Activated CD8-positive, alpha-beta memory T cell treated with anti-CD3 and anti-CD28 coated beads for 36 hours (primary cell): Measurements from ENCODE around the gene ATP11A. TPM values are rescaled to one million over a fixed set of nuclear protein-coding genes. Genes with fewer than 3 reads are reported as not detected.

Experiments
- CTCF ChIA-PET: fragments of 350-600 bp; sonication (Branson Sonifier 250); formaldehyde crosslinking; loops from one replicate; lab custom pipeline; 2021; ENCODE audit warnings: antibody characterized with exemption; lab: Charles Lee
- POLR2A ChIA-PET: fragments of 350-600 bp; sonication (Branson Sonifier 250); formaldehyde crosslinking; loops from one replicate; lab custom pipeline; 2021; ENCODE audit warnings: antibody characterized with exemption; lab: Charles Lee
- total RNA-seq, 2 experiments: library from RNA; stranded (reverse); gene quantifications; one replicate each; pipeline ENCODE4 v1.2.3, GENCODE V29; 2021

The ATP11A gene
- total RNA-seq, 2 experiments from 2014 or later = 35.9 to 40.1 TPM

DNA sequence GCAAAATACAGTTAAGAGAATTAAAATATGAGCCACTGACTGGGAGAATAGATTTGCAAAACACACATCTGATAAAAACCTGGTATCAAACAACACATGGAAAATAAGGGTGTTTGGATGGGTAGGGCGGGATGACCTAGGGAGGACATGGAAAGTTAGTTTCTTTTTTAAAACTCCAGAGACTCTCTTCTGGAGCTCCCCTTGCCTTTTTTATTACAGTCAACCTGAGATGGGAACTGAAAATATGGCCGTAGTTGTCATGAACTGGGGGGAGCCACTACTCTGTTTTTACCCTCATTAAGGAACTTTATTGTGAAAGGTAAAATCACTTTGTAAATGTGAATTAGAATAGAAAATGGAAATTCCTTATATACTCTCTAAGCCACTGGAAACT lies 113.0 kb downstream of the ATP11A start:
- ChIA-PET POLR2A (interaction anchor here (0.6 to 0.7 kb wide), 2 partner anchors 43 to 1002 kb away, joined by 4 to 6 read pairs; no protein-coding TSS in a partner anchor), CTCF (interaction anchor here (0.6 kb wide), 1 partner anchor 1698 kb away, joined by 7 read pairs; no protein-coding TSS in a partner anchor)

GRCh38 chr13:112803422-112803821 lies 113.6 kb downstream of the ATP11A start:
- ChIA-PET POLR2A (no interaction called here), CTCF (no interaction called here)

- POLR2A ChIA-PET = interaction anchor here (0.5 kb wide), 1 partner anchor 23 kb away, joined by 7 read pairs; no protein-coding TSS in a partner anchor
- CTCF ChIA-PET = no interaction called here
These were observed 114.5 kb downstream of the ATP11A start for GRCh38 chr13:112804374-112804773.

GRCh38 chr13:112806739-112807652 lies 117.2 kb downstream of the ATP11A start:
- POLR2A ChIA-PET = no interaction called here
- CTCF ChIA-PET = no interaction called here

DNA sequence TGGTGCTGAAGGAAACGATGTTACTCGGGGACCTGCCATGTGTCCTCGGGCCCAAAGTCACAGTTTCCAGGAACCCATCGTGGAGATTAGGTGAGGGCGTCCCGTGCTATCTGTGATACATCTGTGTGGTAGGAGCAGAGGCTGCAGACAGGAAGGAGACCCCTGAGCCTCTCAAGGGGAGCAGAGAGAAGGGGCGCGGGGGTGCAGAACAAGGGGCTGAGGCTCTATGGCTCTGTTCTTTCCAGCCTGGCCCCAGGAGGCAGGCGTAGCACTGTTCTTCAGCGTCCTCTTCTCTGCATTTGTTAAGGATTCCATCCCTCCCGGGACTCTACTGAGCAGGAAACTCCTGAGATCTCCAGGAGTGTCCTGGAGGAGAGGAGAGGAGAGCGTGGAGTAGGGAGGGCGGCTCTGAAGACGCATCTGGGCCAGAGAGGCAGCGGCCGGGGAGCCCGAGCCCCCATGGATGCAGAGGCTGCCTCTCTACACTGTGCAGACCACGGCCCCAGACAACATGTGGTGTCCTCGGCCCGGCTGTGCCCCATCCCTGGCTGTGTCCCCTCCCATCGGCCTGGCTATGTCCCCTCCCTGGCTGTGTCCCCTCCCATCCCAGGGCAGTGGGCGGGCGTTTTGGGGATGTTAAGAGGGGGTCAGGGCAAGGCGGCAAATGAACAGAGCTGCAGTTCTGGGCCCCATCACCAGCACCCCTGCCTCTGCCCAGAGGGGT lies 118.0 kb downstream of the ATP11A start:
- ChIA-PET CTCF (no interaction called here), POLR2A (no interaction called here)

DNA sequence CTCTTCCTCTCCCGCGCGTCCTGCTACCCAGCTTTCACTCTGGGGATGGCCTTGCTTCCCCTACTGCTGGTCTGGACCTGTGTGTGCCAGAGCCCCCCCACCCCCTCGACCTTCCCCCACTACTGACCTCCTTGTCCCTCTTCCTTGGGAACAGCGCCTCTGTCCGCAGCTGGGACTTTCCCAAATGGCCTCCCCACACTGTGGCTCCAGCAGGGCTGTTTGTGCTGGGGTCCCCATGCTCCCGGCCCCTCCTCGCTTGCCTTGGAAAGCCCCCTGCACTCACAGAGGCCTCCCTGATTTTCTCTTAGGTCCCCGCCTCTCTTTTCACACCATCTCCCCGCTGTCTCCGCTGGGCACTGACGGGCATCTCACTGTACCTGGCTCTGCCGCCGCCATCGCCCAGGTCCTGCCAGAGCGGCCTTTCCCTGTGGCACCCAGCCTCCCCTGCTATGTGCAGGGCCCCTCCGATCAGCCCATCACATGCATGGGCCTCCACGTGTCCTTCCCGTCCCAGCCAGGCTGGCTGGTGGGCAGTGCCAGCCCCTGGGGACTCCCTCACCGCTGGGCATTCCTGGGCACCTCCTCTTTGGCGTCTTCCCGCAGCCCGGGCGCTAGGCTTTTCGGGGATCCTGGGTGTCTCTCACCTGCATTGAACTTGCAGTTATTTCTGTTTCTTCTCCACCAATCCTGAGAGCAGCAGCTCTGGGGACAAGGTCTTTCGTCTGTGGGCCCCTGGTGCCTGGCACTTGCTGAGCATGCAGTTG lies 118.7 kb downstream of the ATP11A start:
- CTCF ChIA-PET = no interaction called here

DNA sequence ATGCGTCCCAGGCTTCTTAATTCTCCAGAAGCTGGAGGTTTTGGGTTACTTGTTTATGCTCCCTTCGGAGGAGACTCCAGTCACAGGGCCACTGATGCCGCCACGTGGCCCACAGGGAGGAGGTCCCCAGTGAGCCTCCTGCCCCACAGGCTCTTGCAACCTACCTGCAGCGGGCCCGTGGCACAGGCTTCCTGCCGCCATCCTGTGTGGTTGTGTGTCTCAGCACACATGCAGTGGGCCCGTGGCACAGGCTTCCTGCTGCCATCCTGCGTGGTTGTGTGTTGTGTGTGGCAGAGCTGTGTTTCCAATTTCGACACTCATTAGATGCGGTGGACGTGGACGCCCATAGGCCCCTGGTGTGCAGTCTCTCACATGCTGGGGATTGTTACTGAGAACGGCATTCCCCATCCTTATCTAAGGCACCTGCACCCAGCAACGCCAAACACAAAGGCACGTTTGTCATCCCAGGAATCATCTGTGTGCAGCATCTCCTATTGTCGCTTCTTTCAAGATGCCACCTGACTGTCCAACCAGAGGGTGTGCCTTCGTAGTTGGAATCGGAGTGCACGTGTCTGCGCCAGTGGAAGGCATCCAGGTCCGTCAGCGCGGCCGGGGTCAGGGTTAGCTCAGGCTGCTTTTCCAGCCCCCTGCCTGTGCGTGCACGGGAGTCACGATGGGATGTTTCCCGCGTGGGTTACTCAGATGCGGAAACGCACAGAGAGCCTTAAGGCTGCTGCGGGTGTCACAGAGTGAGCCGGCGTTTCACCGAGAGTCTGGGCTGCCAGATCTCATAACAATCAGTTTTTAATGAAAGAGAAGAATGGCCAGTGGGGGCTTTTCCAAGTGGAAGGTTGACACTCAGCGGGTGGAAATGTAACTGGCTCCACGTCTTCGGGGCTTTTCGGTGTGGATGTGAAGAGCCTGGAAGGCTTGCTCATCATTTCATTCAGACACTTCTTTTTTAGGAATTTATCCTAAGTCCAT lies 119.8 kb downstream of the ATP11A start:
- ChIA-PET POLR2A (no interaction called here), CTCF (no interaction called here)

More for the DNA sequence above, 118.7 kb downstream of the ATP11A start:
- POLR2A ChIA-PET = no interaction called here

DNA sequence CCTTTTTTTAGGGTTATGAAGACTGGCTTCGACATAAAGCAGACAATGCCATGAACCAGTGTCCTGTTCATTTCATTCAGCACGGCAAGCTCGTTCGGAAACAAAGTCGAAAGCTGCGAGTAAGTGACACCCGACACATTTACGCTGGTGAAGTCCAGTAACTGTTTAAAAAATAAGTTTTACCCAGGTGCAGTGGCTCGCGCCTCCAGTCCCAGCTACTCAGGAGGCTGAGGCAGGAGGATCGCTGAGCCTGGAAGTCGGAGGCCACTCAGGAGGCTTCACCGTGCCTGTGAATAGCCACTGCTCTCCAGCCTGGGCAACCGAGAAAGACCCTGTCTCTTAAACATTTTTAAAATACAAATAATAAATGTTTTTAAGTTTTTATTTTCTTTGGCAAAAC lies 120.8 kb downstream of the ATP11A start:
- POLR2A ChIA-PET = no interaction called here
- CTCF ChIA-PET = no interaction called here

GRCh38 chr13:112812306-112813055 lies 122.6 kb downstream of the ATP11A start:
- POLR2A ChIA-PET = no interaction called here
- CTCF ChIA-PET = no interaction called here

DNA sequence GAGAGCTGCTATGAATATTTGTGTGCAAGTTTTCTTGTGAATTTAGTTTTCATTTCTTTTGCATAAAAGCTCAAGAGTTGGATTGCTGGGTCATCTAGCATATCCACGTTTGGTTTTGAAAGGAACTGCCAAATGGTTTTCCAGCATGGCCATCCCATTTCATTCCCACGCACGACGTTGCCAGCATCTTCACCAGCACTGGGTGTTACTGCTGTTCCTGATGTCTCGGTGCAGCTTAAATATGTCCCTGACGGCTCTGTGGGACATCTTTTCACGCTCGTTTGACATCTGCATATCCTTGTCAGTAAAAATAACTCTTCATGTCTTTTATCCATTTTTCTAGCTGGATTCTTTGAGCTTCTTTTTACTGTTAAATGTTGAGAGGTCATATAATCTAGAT lies 123.7 kb downstream of the ATP11A start:
- CTCF ChIA-PET = no interaction called here
- POLR2A ChIA-PET = no interaction called here

- CTCF ChIA-PET = no interaction called here
- POLR2A ChIA-PET = no interaction called here
These were observed 125.2 kb downstream of the ATP11A start for GRCh38 chr13:112814905-112815585.

GRCh38 chr13:112815871-112816270 lies 126.0 kb downstream of the ATP11A start:
- CTCF ChIA-PET = no interaction called here
- POLR2A ChIA-PET = no interaction called here

GRCh38 chr13:112818040-112818697 lies 128.3 kb downstream of the ATP11A start:
- CTCF ChIA-PET = no interaction called here
- POLR2A ChIA-PET = no interaction called here

- ChIA-PET POLR2A (no interaction called here), CTCF (no interaction called here)
These were observed 128.8 kb downstream of the ATP11A start for GRCh38 chr13:112818698-112819045.

DNA sequence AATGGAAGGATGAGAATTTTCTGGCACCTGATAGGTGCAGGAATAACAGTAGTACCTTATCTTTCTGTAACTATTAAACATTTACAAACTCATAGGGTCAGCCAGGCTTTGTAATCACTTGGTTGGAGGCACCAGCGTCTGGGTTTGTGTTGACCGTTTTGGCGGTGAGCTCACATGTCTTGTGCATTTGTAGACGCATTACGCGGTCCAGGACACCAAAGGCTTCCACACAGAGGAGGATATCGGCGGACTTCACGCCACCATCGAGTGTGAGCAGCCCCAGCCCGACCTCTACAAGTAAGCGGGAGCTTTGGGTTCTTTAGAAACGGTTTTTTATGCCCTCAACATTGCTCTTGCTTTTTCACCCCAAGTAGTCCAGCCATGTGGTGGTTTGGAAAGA lies 129.3 kb downstream of the ATP11A start:
- CTCF ChIA-PET = no interaction called here
- POLR2A ChIA-PET = no interaction called here

DNA sequence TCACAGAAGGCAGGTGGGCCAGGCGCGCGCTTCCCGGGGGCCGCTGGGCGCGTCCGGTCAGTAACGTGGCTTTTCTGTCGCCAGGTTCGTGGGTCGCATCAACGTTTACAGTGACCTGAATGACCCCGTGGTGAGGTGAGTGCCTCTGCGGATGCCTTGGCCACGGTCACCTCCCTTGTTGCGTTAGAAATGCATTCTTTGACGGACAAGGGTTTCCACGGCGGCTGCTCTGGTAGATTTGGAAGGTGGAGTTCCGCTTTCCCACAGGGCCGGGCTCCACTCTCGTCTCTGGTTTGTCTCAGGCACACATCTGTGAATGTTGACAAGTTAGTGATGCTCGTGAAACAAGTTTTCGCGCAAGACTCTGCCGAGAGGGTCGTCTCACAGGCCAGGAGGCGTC lies 130.0 kb downstream of the ATP11A start:
- ChIA-PET CTCF (no interaction called here), POLR2A (no interaction called here)

GRCh38 chr13:112820318-112820717 lies 130.5 kb downstream of the ATP11A start:
- ChIA-PET POLR2A (no interaction called here), CTCF (no interaction called here)
